ENCODE results near the gene EXT2.

The EXT2 gene

DNA sequence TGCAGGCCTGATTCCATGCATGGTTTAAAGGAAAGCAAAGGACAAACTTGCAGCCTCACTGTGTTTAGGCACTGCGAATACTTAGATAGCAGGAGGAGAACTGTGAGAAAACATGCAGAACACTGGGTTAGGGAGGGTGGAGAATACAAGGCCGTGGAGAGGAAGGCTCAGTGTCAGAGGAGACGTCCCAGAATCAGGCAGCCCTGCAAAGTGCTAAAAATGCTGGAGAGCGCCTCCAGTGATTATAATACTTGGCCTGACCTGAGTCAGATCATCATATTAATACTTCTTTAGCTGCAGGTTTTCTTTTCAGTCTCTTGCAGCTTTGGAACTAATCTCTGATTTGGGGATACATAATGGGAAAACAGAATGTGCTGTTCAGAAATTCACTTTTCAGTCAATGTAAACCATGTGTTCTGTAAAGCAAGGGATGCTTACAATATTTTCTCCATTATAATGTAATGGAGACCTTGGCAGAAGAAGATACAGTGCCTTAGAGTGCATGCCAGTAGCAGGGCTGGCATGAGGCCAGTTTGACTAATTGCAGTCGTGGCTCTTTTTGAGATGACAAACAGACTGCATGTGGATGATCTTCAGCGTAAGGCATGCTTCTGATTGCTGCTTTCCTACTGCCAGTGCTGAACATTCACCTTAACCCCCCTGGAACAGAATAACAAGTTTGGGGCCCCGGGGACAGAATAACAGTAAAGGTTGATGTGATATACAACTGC lies 16.8 kb downstream of the EXT2 start:
- Histone ChIP-seq H2BK120ac (ENCODE audit: low read depth, low read length) (no peak overlapping the region), H3K14ac (ENCODE audit: low read length in 2 of 2) (no peak overlapping the region), H2AK5ac (ENCODE audit: low read length, severe bottlenecking) (no peak overlapping the region), H4K91ac (ENCODE audit: low read length) (no peak overlapping the region), H2BK15ac (ENCODE audit: low read depth, poor library complexity, severe bottlenecking) (no peak overlapping the region), H3K23ac (ENCODE audit: low read length in 2 of 2) (no peak overlapping the region), H3K4ac (ENCODE audit: low read depth in 1 of 2, low read length in 2 of 2) (no peak overlapping the region), H3K4me3 (ENCODE audit: insufficient read depth in 1 of 2, low read depth in 1 of 2, low read length in 2 of 2) (no peak overlapping the region), H2AFZ (ENCODE audit: low read depth, low read length) (no peak overlapping the region), H3K27ac (ENCODE audit: low read length, poor library complexity, severe bottlenecking) (no peak overlapping the region), H3K79me1 (replicated peaks; ENCODE audit: low read length, poor library complexity, severe bottlenecking) (peaks cover 10% of the 10 kb centered on the region), H3K36me3 (ENCODE audit: control insufficient read depth in 1 of 2, insufficient read depth in 2 of 2, low read depth in 1 of 2, low read length in 2 of 2) (peaks cover 18 to 89% of the 10 kb centered on the region in 2 experiments), H2BK5ac (ENCODE audit: low read depth, low read length, poor library complexity, severe bottlenecking) (no peak overlapping the region), H3K9me3 (ENCODE audit: control insufficient read depth, low read length) (no peaks in the 10 kb centered on the region), H3K9ac (ENCODE audit: low read length) (no peak overlapping the region), H3K27me3 (ENCODE audit: control insufficient read depth in 1 of 2, insufficient read depth in 1 of 2, low read length in 2 of 2) (no peaks in the 10 kb centered on the region), H4K8ac (ENCODE audit: low read length) (no peak overlapping the region), H3K4me2 (ENCODE audit: low read length, poor library complexity, severe bottlenecking) (no peak overlapping the region), H3K18ac (ENCODE audit: low read depth in 1 of 2, low read length in 2 of 2) (no peak overlapping the region), H2BK12ac (ENCODE audit: low read length in 2 of 2) (no peak overlapping the region), H3K4me1 (ENCODE audit: control insufficient read depth, insufficient read depth, low read depth, low read length) (peaks cover 4% of the 10 kb centered on the region)
- 82% methylated on average over 7 of the region's 7 CpGs for WGBS
- DNase-seq: peak; percentile 58

- no peaks in the 10 kb centered on the region for H3K9me3 ChIP-seq (ENCODE audit: control insufficient read depth, low read length)
- H3K79me1 ChIP-seq (replicated peaks; ENCODE audit: low read length, poor library complexity, severe bottlenecking): peaks cover 6% of the 10 kb centered on the region
- H3K4me3 ChIP-seq (ENCODE audit: insufficient read depth in 1 of 2, low read depth in 1 of 2, low read length in 2 of 2): no peak overlapping the region
- no peak overlapping the region for H3K9ac ChIP-seq (ENCODE audit: low read length)
- H3K14ac ChIP-seq (ENCODE audit: low read length in 2 of 2): no peak overlapping the region
- no peak overlapping the region for H2BK120ac ChIP-seq (ENCODE audit: low read depth, low read length)
- H2BK5ac ChIP-seq (ENCODE audit: low read depth, low read length, poor library complexity, severe bottlenecking): no peak overlapping the region
- H2AFZ ChIP-seq (ENCODE audit: low read depth, low read length): no peak overlapping the region
- H2BK15ac ChIP-seq (ENCODE audit: low read depth, poor library complexity, severe bottlenecking): no peak overlapping the region
- no peak overlapping the region for H4K91ac ChIP-seq (ENCODE audit: low read length)
- no peak overlapping the region for H3K18ac ChIP-seq (ENCODE audit: low read depth in 1 of 2, low read length in 2 of 2)
- no peaks in the 10 kb centered on the region for H3K27me3 ChIP-seq (ENCODE audit: control insufficient read depth in 1 of 2, insufficient read depth in 1 of 2, low read length in 2 of 2)
- H2AK5ac ChIP-seq (ENCODE audit: low read length, severe bottlenecking): no peak overlapping the region
- no peak overlapping the region for H2BK12ac ChIP-seq (ENCODE audit: low read length in 2 of 2)
- peaks cover 4% of the 10 kb centered on the region for H3K4me1 ChIP-seq (ENCODE audit: control insufficient read depth, insufficient read depth, low read depth, low read length)
- WGBS: 95% methylated on average over 3 of the region's 3 CpGs
- DNase-seq: no peak
- no peak overlapping the region for H3K27ac ChIP-seq (ENCODE audit: low read length, poor library complexity, severe bottlenecking)
- no peak overlapping the region for H3K23ac ChIP-seq (ENCODE audit: low read length in 2 of 2)
- H4K8ac ChIP-seq (ENCODE audit: low read length): no peak overlapping the region
- H3K4me2 ChIP-seq (ENCODE audit: low read length, poor library complexity, severe bottlenecking): no peak overlapping the region
- H3K36me3 ChIP-seq (ENCODE audit: control insufficient read depth in 1 of 2, insufficient read depth in 2 of 2, low read depth in 1 of 2, low read length in 2 of 2): peaks cover 13 to 90% of the 10 kb centered on the region in 2 experiments
- H3K4ac ChIP-seq (ENCODE audit: low read depth in 1 of 2, low read length in 2 of 2): no peak overlapping the region
These were observed 17.5 kb downstream of the EXT2 start for GRCh38 chr11:44113018-44113417.

DNA sequence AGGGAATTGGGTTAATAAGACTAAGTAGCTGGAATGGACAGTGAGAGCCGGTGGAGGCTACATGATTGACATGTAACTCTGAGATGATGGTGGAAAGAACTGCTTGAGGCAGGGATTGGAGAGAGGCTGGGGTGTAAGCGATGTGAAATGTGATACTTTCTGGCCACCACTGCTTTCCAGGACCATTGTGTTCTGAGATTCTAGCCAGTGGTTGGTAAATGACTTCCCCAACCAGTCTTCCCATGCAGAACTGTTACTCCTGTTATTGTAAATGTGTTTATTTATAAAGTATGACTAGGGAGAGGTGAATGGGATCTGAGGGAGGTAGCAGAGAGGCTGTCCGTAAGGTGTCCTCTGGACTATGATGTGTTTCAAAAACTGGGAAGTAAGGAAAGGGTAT lies 18.1 kb downstream of the EXT2 start:
- Histone ChIP-seq H3K9ac (ENCODE audit: low read length) (no peak overlapping the region), H4K8ac (ENCODE audit: low read length) (no peak overlapping the region), H3K27ac (ENCODE audit: low read length, poor library complexity, severe bottlenecking) (no peak overlapping the region), H3K4ac (ENCODE audit: low read depth in 1 of 2, low read length in 2 of 2) (no peak overlapping the region), H3K79me1 (replicated peaks; ENCODE audit: low read length, poor library complexity, severe bottlenecking) (peaks cover 6% of the 10 kb centered on the region), H3K36me3 (ENCODE audit: control insufficient read depth in 1 of 2, insufficient read depth in 2 of 2, low read depth in 1 of 2, low read length in 2 of 2) (peaks cover 10 to 87% of the 10 kb centered on the region in 2 experiments), H3K4me1 (ENCODE audit: control insufficient read depth, insufficient read depth, low read depth, low read length) (peaks cover 4% of the 10 kb centered on the region), H3K18ac (ENCODE audit: low read depth in 1 of 2, low read length in 2 of 2) (no peak overlapping the region), H3K4me3 (ENCODE audit: insufficient read depth in 1 of 2, low read depth in 1 of 2, low read length in 2 of 2) (no peak overlapping the region), H4K91ac (ENCODE audit: low read length) (no peak overlapping the region), H2BK12ac (ENCODE audit: low read length in 2 of 2) (no peak overlapping the region), H3K9me3 (ENCODE audit: control insufficient read depth, low read length) (no peaks in the 10 kb centered on the region), H3K23ac (ENCODE audit: low read length in 2 of 2) (no peak overlapping the region), H2AK5ac (ENCODE audit: low read length, severe bottlenecking) (no peak overlapping the region), H3K4me2 (ENCODE audit: low read length, poor library complexity, severe bottlenecking) (no peak overlapping the region), H3K27me3 (ENCODE audit: control insufficient read depth in 1 of 2, insufficient read depth in 1 of 2, low read length in 2 of 2) (no peaks in the 10 kb centered on the region), H2AFZ (ENCODE audit: low read depth, low read length) (no peak overlapping the region), H2BK120ac (ENCODE audit: low read depth, low read length) (no peak overlapping the region), H2BK5ac (ENCODE audit: low read depth, low read length, poor library complexity, severe bottlenecking) (no peak overlapping the region), H2BK15ac (ENCODE audit: low read depth, poor library complexity, severe bottlenecking) (no peak overlapping the region), H3K14ac (ENCODE audit: low read length in 2 of 2) (no peak overlapping the region)
- WGBS: 85% methylated on average over 3 of the region's 3 CpGs
- DNase-seq: no peak

DNA sequence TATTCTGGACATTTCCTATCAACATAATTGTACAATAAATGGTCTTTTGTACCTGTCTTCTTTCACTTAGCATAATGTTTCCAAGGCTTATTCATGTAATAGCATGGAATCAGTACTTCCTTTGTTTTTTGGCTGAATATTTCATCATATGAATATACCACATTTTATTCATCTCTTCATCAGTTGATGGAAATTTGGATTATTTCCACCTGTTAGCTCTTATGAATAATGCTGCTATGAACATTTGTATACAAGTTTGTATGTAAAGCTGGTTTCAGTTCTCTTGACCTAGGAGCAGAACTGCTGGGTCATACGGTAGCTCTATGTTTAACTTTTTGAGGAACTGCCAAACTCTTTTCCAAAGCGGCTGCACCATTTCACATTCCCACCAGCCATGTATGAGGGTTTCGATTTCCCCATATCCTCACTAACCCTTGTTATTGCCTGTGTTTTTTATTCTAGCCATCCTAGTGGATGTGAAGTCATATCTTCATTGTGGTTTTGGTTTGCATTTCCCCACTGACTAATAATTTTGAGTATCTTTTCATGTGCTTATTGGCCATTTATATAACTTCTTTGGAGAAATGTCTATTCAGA lies 20.9 kb downstream of the EXT2 start:
- H2BK120ac ChIP-seq (ENCODE audit: low read depth, low read length): no peak overlapping the region
- H3K4me3 ChIP-seq (ENCODE audit: insufficient read depth in 1 of 2, low read depth in 1 of 2, low read length in 2 of 2): no peak overlapping the region
- H4K91ac ChIP-seq (ENCODE audit: low read length): no peak overlapping the region
- H3K4me2 ChIP-seq (ENCODE audit: low read length, poor library complexity, severe bottlenecking): no peak overlapping the region
- no peak overlapping the region for H4K8ac ChIP-seq (ENCODE audit: low read length)
- H3K18ac ChIP-seq (ENCODE audit: low read depth in 1 of 2, low read length in 2 of 2): no peak overlapping the region
- H3K4me1 ChIP-seq (ENCODE audit: control insufficient read depth, insufficient read depth, low read depth, low read length): peaks cover 4% of the 10 kb centered on the region
- no peak overlapping the region for H2AK5ac ChIP-seq (ENCODE audit: low read length, severe bottlenecking)
- no peak overlapping the region for H3K4ac ChIP-seq (ENCODE audit: low read depth in 1 of 2, low read length in 2 of 2)
- H3K9me3 ChIP-seq (ENCODE audit: control insufficient read depth, low read length): no peaks in the 10 kb centered on the region
- H3K36me3 ChIP-seq (ENCODE audit: control insufficient read depth in 1 of 2, insufficient read depth in 2 of 2, low read depth in 1 of 2, low read length in 2 of 2): peaks cover 15 to 84% of the 10 kb centered on the region in 2 experiments
- H2BK15ac ChIP-seq (ENCODE audit: low read depth, poor library complexity, severe bottlenecking): no peak overlapping the region
- no peak overlapping the region for H2BK5ac ChIP-seq (ENCODE audit: low read depth, low read length, poor library complexity, severe bottlenecking)
- no peak overlapping the region for H3K14ac ChIP-seq (ENCODE audit: low read length in 2 of 2)
- H3K27me3 ChIP-seq (ENCODE audit: control insufficient read depth in 1 of 2, insufficient read depth in 1 of 2, low read length in 2 of 2): no peaks in the 10 kb centered on the region
- H3K9ac ChIP-seq (ENCODE audit: low read length): no peak overlapping the region
- DNase-seq: no peak
- H3K79me1 ChIP-seq (replicated peaks; ENCODE audit: low read length, poor library complexity, severe bottlenecking): peaks cover 6% of the 10 kb centered on the region
- no peak overlapping the region for H2AFZ ChIP-seq (ENCODE audit: low read depth, low read length)
- no peak overlapping the region for H3K27ac ChIP-seq (ENCODE audit: low read length, poor library complexity, severe bottlenecking)
- H2BK12ac ChIP-seq (ENCODE audit: low read length in 2 of 2): no peak overlapping the region
- no peak overlapping the region for H3K23ac ChIP-seq (ENCODE audit: low read length in 2 of 2)
- 98% methylated on average over 3 of the region's 3 CpGs for WGBS
